Stimulated activated naive CD4-positive, alpha-beta T cell (primary cell): ENCODE measurements around the gene STRADB.
"Not testable (repeated sequence)": the region's sequence is repeated elsewhere in the genome, so short reads cannot be mapped to it uniquely, and the experiment has no call there.

Experiments used
- DNase-seq, 6 experiments: peaks; one replicate each; lab custom pipeline; 2025; lab: John Stamatoyannopoulos, UW

Gene STRADB

DNA sequence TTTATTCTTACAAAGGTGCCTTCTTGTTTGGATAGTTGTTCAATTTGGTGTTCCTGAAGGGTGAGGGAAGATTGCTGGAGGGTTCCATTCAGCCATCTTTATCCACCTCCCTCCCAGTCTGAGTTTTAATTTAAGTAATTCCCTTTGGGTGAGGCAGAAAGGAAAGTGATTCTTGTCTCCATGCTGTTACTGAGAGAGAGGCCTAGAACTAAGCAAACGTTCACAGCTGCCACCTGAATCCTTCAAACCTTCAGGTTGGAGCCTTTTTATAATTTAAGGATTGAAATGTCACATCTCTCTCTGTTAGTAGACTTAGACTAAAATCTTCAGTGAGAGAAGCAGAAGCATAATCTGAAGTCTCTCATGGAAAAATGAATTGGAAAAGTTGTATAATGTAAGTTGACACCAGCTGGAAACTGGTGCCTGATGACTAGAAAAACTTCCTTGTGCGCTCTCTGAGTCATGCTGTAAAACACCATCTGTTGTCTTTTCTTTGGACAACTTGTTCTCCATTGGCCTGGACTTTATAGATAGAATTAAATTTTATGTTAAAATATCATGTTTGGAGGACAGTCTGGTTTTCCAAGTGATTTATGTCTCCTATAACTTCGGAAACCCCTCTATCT is 14.6 kb downstream of the STRADB start:
- DNase-seq, result no peak

DNA sequence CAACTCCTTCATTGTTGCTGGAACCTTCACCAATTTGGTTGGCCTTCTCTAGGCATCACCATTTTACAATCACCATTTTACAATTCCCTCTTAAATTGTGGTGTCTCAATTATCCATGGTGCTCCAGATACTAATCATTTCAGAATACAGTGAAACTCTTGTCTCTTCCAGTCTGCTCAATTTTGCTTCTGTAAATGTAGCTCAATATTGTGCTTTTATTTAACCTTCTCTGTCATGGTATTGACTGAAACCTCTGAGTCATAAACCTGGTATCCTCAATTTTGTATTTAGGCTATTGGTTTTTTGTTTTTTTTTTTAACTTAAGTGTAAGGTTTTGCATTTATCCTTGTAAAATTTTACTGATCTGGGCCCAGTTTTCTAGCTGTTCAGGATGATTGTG is 16.1 kb downstream of the STRADB start:
- no peak for DNase-seq

DNA sequence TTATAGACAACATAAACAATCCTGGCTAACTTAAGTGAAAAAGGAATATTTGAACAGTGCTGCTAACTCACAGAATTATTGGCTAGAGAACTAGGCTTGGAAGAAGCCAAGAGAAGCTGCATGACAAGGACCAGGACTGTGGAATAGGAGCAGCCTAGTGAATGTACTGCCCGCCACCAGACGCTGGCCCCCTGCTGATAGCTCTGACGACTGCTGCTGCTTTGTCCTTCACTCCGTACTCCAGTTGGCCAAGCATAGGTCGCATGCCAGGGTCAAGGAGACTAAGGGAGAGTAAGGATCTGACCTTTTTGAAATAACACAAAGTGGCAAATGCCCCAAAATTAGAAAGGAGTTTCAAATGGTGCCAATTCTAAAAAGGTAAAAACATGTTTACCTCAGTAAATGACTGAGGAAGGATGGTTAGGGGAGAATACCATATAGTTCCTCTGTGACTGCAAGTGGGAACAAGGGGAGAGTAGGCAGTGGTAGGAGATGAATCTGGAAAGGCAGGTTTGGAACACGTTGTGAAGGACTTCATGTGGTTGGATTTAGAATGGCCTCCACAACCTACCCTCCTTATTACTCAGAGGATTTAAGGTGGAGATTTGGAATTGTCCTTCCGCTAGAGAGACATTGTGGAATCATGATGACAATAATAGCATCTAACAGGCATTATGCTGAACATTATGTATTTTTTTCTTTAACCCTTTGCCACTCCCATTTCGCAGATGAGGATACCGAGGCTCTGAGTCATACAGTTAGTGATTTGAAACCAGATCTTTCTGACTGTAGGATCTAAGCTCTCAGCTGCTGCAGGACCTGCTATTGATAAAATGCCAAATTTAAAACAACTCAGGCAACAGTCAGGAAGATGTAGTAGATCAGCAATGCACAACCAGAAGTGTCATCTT is 19.5 kb downstream of the STRADB start:
- DNase-seq, result no peak

DNA sequence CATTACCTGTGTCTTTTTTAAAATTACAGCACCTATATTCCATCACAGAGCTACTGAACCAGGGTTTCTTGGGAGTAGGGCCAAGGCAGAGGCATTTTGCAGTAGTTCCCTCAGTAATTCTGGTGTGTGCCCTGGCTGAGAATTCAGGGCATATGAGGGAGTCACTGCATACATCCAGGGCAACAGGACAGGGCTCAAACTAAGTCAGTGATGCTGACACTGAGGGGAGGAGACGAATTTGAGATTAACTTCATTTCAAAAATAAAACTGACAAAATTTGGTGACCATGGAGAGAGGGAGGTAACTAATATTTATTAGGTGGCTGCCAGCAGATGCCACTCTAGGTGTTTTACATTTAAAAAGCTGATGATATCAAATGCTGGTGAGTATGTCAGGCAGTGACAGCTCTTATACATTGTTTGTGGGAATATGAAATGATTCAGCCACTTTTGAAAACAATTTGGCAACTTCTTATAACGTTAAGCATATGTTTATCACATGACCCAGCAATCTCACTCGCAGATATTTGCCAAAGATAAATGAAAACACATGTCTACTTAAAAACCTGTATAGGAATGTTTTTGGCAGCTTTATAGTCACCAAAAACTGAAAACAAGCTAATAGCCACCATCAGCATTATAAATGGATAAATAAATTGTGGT is 20.3 kb downstream of the STRADB start:
- no peak for DNase-seq

DNA sequence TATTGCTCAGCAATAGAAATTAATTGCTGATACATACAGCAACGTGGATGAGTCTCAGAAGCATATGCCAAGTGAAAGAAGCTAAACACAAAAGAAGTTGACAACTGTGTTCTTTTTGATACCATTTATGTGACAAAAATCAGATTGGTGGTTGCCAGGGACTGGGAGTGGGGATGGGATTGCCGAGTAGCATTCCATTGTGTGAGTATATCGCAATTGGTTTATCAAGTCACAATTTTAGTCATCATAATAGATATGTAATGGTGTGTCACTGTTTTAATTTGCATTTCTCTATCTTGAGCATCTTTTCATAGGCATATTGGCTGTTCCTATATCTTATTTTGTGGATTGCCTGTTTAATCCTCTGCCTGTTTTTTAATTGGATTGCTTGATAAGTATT is 20.9 kb downstream of the STRADB start:
- DNase-seq, result no peak

DNA sequence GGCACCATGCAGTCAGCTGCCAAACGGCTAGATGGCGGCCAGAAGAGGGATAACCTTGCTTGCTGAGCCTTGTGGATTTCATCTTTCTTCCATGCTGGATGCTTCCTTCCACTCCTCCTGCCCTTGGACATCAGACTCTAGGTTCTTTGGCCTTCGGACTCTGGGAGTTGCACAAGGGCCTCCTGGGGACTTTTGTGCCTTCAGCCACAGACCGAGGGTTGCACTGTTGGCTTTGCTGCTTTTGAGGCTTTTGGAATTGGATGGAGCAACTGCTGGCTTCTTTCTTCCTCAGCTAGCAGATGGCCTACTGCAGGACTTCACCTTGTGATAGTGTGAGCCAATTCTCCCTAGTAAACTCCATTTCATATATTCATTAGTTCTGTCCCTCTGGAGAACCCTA is 31.0 kb downstream of the STRADB start:
- no peak for DNase-seq

DNA sequence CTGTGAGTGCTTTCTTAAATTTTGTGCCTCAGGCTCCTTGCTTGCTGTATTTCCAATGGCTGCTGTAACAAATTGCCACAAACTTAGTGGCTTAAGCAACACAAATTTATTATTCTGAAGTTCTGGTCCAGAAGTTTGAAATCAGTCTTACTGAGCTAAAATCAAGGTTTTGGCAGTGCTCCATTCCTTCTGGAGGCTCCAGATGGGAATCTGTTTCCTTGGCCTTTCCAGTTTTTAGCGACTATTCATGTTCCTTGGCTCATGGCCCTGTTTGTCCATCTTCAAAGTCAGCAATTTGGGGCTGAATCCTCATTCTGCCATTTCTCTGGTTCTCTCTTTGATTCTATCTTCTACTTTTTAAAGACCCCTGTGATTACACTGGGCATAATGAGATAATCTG is 31.8 kb downstream of the STRADB start:
- DNase-seq, result no peak

DNA sequence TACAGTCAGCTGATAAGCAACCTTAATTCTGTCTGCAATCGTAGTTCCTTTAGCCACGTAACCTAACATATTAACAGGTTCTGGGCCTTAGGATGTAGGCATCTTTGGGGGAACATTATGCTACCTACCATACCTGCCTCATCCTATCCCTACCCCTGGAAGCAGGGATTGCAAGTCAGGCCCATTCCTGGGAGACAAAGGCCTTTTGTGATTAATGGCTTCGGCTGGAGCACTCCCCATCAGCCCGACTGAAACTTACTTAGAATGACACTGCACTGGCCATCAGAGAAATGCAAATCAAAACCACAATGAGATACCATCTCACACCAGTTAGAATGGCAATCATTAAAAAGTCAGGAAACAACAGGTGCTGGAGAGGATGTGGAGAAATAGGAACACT is 32.2 kb downstream of the STRADB start:
- not testable (repeated sequence) for DNase-seq

DNA sequence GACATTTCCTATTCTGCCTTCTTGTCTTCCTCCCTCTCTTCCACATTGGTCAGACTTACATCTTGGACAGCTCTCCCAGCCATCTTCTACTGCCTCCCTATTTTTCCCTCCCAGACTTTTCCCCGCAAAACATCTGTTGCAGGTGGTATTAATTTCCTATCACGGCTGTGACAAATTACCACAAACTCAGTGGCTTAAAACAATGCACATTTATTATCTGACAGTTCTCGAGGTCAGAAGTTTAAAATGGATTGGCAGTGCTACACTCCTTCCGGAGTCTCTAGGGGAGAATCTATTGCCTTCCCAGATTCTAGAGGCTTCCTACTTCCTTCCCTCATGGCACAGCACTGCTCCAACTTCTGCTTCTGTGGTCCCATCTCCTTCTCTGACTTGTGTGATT is 33.3 kb downstream of the STRADB start:
- DNase-seq, result no peak

DNA sequence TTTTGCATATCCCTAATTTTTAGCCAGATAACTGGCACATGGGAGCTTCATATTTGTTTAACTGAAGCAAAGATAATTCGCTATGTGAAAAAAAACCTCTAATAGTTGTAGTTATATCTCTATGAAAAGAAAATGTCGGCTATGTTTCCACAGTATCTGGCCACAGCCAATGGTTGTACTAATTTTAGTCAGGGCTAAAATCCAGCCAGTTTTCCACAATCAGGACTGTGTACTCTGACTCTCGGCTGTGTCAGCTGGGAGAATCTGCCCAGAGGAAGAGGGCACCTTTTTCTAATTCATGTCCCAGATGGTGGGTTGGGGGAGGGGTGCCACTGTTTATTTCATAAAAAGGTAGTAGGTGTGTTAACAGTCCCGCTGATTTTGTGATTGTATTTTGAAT is 38.8 kb downstream of the STRADB start:
- no peak for DNase-seq

DNA sequence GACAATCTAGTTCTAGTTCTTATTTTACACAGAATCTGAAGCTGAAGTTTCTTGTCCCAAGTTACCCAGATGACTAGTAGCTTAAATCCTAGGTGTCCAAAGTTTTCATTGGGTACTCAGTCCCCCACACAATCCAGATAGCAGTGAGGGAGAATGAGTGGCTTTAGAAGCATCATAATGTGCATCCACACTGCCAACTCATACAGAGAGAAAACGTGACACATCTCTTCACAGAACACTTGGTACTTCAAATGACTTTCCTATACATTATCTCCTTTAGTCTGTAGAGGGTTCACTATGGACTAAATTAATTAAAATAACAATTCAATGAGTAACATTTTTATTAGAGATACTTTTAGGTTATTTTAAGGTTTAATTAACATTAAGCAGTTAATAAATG is 45.2 kb downstream of the STRADB start:
- no peak for DNase-seq

DNA sequence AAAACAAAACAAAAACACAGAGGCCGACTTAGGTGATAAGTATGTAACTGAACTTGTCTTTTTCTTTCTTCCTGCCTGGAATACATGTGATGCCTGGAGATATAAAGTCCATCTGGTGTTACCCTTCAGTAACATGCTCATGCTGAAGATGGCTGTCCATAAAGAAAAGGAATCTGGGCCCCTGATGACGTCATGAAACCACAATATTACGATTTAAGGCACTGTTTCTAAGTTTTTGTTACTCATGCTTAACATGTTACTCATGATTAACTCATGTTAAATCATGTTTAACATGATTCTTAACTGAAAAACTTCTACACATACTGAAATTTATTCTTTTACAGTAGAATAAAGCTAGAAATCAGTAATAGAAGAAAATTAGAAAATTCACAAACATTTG is 49.0 kb downstream of the STRADB start:
- DNase-seq, result no peak

DNA sequence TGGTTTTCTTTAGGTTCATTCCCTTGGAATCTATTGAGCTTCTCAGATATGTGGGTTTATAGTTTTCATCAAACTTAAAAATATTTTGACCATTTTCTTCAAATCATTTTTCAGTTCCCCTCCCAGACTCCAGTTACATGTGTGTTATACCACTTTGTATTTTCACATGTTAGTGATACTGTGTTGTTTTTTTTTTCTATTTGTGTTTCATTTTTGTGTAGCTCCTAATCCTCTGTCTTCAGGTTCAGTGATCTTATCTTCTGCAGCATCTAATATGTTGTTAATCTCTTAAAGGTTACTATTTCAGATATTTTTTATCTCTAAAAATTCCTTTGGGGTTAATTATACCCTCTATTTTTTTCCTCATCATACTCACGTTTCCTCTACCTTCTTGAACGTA is 51.2 kb downstream of the STRADB start:
- DNase-seq, result no peak

DNA sequence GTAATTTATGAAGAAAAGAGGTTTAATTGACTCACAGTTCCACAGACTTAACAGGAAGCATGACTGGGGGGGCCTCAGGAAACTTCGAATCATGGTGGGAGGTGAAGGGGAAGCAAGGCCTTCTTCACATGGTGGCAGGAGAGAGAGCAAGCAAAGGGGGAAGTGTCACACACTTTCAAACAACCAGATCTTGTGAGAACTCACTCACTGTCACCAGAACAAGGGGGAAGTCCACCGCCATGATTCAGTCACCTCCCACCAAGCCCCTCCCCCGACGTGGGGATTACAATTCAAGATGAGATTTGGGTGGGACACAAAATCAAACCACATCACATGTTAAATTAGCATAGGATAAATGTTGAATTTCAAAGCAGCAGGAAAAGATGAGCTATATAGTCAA is 56.2 kb downstream of the STRADB start:
- DNase-seq, result no peak

DNA sequence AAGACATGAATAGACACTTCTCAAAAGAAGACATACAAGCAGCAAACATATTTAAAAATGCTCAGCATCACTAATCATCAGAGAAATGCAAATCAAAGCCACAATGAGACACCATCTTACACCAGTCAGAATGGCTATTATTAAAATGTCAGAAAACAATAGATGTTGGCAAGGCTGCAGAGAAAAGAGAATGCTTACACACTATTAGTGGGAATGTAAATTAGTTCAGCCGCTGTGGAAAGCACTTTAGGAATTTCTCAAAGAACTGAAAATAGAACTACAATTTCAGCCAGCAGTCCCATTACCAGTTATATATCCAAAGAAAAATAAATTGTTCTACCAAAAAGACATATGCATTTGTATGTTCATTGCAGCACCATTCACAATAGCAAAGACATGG is 61.7 kb downstream of the STRADB start:
- no peak for DNase-seq

DNA sequence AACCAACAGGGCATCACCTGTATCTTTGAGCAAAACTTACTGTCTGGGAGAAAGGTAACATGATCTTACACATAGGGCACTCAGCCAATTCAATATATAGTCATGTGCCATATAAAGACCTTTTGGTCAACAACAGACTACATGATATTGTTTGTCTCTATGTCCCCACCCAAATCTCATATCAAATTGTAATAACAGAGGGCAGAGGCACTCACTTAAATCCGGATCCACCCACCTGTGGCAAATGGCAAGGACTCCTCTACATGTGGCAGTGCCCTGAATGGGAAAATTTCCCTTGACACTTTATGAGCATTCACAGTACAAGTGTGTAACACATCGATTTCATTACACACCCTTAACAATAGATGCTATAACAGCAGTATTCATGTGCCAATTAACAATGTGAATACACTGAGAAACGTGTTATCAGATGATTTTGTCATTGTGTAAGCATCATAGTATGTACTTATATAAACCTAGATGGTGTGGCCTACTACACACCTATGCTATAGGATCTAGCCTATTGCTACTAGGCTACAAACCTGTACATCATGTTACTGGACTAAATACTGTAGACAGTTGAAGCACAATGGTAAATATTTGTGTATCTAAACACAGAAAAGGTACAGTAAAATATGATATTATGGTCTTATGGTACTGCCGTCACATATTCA is 64.2 kb downstream of the STRADB start:
- no peak for DNase-seq

DNA sequence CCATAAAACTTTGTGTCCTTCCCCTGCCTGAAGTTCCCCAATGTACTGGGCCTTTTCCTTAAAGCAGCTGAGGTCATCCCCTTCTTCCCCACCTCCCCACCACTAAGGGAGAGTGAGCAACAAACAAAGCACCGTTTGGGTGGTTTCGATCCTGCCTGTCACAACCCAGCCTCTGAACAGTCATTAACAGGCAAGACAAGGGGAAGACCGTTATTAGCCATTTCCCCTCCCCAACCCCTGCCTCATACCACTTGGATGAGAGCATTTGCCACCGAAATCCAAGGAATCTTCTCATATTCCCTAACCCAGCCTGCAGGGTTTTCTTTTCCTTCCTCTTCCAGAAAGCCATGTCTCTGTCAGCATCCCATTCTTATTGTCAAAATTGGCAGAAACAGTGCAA is 65.6 kb downstream of the STRADB start:
- no peak for DNase-seq

DNA sequence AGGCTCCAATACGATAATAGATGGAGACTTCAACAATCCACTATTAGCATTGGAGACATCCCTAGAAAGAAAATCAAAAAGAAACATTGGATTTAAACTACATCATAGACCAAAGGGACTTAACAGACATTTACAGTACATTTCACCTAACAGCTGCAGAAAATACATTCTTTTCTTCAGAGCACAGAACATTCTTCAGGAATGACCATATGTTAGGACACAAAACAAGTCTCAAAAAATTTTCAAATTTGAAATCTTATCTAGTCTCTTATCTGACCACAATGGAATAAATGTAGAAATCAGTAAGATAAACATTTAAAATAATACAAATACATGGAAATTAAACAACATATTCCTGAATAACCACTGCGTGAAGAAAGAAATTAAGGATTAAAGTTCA is 68.7 kb downstream of the STRADB start:
- DNase-seq, result no peak

DNA sequence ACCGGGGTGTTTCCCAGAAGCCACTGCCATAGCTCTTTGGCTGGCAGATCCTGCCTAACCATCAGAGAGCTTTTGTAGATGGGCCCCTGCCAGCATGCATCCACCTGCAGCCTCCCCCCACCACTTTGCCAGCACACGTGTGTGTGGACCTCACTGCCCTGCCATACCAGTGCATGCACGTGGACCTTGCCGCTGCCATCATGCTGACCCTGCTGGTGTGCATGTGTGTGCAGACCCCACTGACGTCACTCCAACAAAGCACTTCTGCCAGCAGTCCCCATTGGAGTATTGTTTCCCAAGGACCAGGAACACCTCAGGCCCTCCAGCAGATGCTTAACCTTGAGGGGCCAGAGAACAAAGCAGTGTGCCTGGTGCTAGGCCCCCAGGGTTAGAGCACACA is 71.4 kb downstream of the STRADB start:
- no peak for DNase-seq

DNA sequence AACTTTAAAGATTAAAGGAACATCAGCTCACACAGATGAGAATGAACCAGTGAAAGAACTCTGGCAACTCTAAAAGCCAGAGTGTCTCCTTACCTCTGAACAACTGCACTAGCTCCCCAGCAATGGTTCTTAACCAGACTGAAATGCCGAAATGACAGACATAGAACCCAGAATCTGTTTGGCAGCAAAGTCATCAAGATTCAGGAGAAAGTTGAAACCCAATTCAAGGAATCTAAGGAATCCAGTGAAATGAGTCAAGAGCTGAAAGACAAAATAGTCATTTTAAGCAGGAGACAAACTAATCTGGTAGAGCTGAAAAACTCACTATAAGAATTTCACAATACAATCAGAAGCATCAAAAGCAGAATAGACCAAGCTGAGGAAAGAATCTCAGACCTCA is 72.0 kb downstream of the STRADB start:
- DNase-seq, result no peak
